Caki2 (cell line): ENCODE measurements around the gene PIK3AP1. TPM values are rescaled to one million over a fixed set of nuclear protein-coding genes. Genes with fewer than 3 reads are reported as not detected.

Experiments
- DNase-seq: peaks from one replicate; pipeline ENCODE4 v3.0.0-alpha.2; 2015; ENCODE audit warnings: low read depth
- in situ Hi-C: cut with HindIII; loops from 2 replicates; pipeline ENCODE4 v1.10.0; 2016; ENCODE audit warnings: low sequenced_read_pairs, low pct_unique_long_range_greater_than_20kb, mixed read lengths
- total RNA-seq: library from RNA; depleted of rRNA; stranded (reverse); fragments of >200 nt; shearing (Covaris generic); gene quantifications from 2 replicates; pipeline ENCODE4 v1.2.3, GENCODE V29; 2014; ENCODE audit warnings: low replicate concordance

PIK3AP1 gene
- total RNA-seq, 1 experiment from 2014 or later: 2.7 TPM

DNA sequence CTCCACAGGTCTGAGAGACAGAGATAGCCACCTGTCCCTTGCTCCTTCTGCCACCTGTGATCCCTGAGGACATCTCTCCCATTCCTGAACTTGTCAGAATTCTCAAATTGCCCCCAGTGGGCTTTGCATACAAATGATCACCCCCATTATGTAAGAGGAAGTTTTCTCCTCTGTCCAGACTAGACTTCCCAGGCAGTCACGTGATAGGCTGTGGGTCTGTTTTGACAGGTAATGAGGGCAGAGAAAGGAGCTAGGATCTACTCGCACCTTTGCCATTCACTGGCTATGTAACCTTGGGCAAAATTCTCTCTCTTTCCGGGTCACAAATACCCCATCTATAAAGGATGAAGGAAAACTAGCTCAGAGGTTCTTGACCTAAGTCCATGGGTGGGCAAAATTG is 112.1 kb downstream of the PIK3AP1 start:
- no peak for DNase-seq

DNA sequence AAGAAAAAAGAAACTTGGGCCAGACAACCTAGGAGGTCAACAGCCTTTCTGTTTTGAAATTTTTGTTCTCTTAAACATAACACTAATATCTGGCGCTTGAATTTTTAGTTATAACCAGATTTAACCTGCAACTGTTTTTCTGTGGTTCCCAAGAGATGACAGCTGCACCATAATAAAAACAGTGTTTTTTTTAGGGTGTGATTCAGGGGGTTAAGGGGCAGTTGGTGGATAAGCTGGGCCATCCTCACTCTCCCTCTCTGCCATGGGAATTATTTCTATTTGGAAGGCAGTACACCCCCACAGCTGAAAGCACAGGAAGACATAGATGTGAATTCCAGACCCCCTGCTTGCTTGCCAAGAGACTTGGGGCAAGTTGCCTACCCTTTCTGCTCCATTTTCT is 113.4 kb downstream of the PIK3AP1 start:
- DNase-seq: no peak
- in situ Hi-C loops: no loop called here

More for the DNA sequence above, 112.1 kb downstream of the PIK3AP1 start:
- in situ Hi-C loops: no loop called here

- DNase-seq: no peak
- in situ Hi-C loops: no loop called here
These were observed 114.1 kb downstream of the PIK3AP1 start for GRCh38 chr10:96606216-96606615.

DNA sequence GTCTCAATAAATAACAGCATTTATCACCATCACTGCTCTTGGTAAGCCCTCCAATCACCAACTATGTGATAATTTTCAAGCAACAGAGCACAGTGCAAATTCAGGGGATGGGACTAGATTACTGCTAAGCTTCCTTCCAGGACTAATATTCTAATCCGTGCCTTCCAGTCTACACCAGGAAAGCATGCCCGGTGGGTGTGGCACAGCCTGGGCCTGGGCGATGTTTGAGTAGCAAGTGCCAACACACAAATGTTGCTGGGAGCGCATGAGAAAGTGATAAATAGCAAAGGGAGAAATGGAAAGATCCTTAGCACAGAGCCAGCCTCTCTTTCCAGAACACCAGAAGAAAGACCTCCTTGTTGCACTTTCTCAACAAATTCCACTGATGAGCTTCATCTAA is 120.0 kb downstream of the PIK3AP1 start:
- no peak for DNase-seq
- in situ Hi-C loops: no loop called here

GRCh38 chr10:96598846-96599245 is 121.5 kb downstream of the PIK3AP1 start:
- no peak for DNase-seq
- in situ Hi-C loops: no loop called here

GRCh38 chr10:96596422-96597407 is 123.6 kb downstream of the PIK3AP1 start:
- in situ Hi-C loops: no loop called here
- no peak for DNase-seq

DNA sequence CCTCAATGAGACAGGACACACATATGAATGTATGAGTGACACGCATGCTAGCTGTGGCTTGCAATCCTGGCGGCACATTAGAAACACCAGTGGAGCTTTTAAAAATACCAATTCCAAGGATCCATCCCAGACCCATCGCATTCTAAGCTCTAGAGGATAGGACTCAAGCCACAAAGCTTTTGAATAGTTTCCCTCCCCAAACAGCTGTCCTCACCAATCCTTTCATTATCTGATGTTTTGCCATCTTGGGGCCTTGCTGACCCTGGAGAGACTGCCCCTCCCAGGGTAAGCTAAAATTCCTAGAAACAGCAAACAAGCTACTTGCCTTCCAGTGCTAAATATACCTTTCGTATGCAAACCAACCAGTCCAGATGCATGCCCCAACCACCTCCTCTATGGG is 124.6 kb downstream of the PIK3AP1 start:
- in situ Hi-C loops: no loop called here
- no peak for DNase-seq

DNA sequence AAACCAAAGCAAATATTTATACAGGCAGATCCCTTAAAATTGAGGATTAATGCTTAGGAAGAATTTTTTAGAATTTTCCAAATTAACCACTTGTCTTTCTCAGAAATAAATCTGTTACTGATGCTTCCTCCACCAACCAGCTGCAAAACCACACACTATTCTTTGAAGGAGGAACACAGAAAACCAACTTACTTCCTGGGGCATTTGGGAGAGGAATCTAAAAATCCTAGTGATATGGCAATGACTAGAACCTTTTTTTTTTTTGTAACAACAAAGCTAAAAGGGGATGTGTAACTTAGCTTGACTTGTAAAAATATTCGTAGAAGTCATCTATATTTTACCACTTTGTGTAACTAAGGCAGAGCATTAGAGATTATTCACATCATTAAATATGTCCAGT is 128.4 kb downstream of the PIK3AP1 start:
- DNase-seq: no peak
- in situ Hi-C loops: no loop called here

GRCh38 chr10:96588616-96589419 is 131.5 kb downstream of the PIK3AP1 start:
- peak; percentile 44 for DNase-seq
- in situ Hi-C loops: no loop called here

DNA sequence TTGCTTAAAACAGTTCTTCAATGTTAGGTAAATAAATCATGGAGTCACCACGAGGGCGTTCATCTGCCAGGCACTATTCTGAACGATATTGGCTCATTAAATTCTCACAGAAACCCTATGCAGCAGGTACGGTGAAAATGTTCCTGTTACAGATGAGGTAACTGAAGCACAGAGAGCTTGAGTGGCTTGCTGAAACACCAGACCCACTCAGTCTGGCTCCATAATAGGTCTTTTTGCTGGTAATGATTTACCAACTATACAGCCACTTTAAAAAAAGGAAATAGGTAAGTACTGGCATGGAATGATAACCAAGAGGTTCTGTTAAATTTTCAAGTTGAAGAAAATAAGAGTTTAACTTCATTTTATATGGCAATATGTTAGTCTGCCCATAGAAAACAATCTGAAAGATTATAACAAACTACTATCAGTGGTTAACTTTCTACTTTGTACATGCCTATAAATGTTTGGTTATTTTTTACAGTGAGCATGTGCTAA is 132.2 kb downstream of the PIK3AP1 start:
- peak; percentile 36 for DNase-seq
- in situ Hi-C loops: no loop called here

- DNase-seq: no peak
These were observed 132.9 kb downstream of the PIK3AP1 start for GRCh38 chr10:96587264-96588059.

GRCh38 chr10:96586419-96587263 is 133.7 kb downstream of the PIK3AP1 start, which contains the start of gene TM9SF3:
Gene TM9SF3, minus strand, starts transcription at chr10:96587012. Its CDS starts 177 bp downstream, at chr10:96586835.
- DNase-seq: peak; percentile 88
- in situ Hi-C loops: no loop called here

More at GRCh38 chr10:96587264-96588059, 132.9 kb downstream of the PIK3AP1 start:
- in situ Hi-C loops: no loop called here

GRCh38 chr10:96585736-96586418 is 134.4 kb downstream of the PIK3AP1 start:
- peak; percentile 19 for DNase-seq
- in situ Hi-C loops: no loop called here

DNA sequence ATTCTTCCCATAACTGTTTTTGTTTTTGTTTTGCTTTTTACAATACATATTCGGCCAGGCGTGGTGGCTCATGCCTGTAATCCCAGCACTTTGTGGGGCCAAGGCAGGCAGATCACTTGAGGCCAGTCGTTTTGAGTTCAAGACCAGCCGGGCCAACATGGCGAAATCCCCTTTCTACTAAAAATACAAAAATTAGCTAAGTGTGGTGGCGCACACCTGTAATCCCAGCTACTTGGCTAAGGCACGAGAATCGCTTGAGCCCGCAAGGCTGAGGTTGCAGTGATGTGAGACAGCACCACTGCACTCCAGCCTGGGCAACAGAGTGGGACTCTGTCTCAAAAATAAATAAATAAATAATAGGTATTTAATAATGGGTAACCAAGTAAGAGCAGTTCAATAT is 135.8 kb downstream of the PIK3AP1 start:
- in situ Hi-C loops: no loop called here

GRCh38 chr10:96584035-96584434 is 136.3 kb downstream of the PIK3AP1 start:
- DNase-seq: no peak

More for the DNA sequence above, 135.8 kb downstream of the PIK3AP1 start:
- DNase-seq: no peak

GRCh38 chr10:96579133-96579532 is 141.2 kb downstream of the PIK3AP1 start:
- in situ Hi-C loops: no loop called here
- DNase-seq: no peak

More at GRCh38 chr10:96584035-96584434, 136.3 kb downstream of the PIK3AP1 start:
- in situ Hi-C loops: no loop called here

- DNase-seq: no peak
- in situ Hi-C loops: no loop called here
These were observed 141.7 kb downstream of the PIK3AP1 start for GRCh38 chr10:96578633-96579032.
